Subcutaneous abdominal adipose tissue (tissue), 5 donors: ENCODE data around the gene DPCD.

ENCODE experiments used
- H3K27ac ChIP-seq: one replicate; pipeline ENCODE4 v1.7.0; 2013; ENCODE audit warnings: low read depth, mild to moderate bottlenecking, inconsistent platforms, low read length, moderate library complexity
- H3K27me3 ChIP-seq, 5 donors: one replicate each; pipeline ENCODE4 v1.7.0; 2013; ENCODE audit warnings: low read length in 5 of 5, inconsistent platforms in 1 of 5; ENCODE audit not compliant: control insufficient read depth in 5 of 5, insufficient read depth in 4 of 5
- H3K36me3 ChIP-seq, 5 donors: one replicate each; pipeline ENCODE4 v1.7.0; 2013; ENCODE audit warnings: low read length in 5 of 5; ENCODE audit not compliant: control insufficient read depth in 5 of 5, insufficient read depth in 5 of 5
- H3K4me1 ChIP-seq, 5 donors: one replicate each; pipeline ENCODE4 v1.7.0; 2013; ENCODE audit warnings: low read length in 5 of 5, mild to moderate bottlenecking in 3 of 5, moderate library complexity in 1 of 5; ENCODE audit not compliant: control insufficient read depth in 5 of 5, insufficient read depth in 5 of 5
- H3K4me3 ChIP-seq, 5 donors: one replicate each; pipeline ENCODE4 v1.7.0; 2013; ENCODE audit warnings: low read length in 5 of 5, low read depth in 1 of 5
- H3K9ac ChIP-seq, 5 donors: one replicate each; pipeline ENCODE4 v1.7.0; 2013; ENCODE audit warnings: low read length in 5 of 5, mild to moderate bottlenecking in 4 of 5, moderate library complexity in 3 of 5
- H3K9me3 ChIP-seq, 5 donors: one replicate each; pipeline ENCODE4 v1.7.0; 2013; ENCODE audit warnings: low read length in 5 of 5; ENCODE audit not compliant: control insufficient read depth in 5 of 5
- donor health status: healthy.
- donor health status: healthy.
- donor health status: healthy.
- donor health status: healthy.
- donor health status: healthy.

Gene DPCD

DNA sequence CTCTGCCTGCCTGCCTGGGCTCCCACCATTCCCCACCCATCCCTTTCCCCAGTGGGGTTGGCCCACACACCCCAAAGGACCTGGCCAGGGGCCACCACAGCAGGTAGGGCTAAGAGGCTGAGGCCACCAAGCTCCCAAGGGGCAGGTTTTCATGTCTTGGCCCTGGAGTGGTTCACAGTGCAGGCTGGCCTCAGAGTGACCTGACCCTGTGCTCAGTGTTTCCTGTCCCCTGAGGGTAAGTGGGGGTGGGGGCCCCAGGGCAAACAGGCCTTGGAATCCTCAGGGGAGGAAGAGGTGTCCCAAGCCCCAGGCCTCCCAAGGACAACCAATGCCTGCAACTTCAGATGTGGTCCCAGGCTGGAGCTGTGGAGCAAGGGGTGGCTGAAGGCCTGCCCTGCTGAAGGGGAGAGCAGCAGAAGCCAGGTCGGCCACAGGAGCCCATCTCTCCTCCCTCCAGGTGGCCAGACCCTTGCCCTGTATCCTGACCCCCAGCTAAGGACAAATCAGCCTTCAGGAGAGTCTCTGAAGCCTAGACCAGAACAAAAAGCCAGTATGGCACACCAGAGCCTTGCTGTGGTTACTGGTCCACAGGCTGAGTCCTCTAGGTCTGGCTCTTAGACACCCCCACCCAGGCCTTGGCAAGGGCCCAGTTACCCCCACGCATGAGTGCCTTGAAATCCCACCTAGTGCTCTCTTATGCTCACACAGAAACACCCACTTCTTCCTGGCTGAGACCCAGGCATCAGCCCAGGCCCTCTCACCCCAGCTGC is 27.6 kb upstream of the DPCD start:
- H3K27me3 ChIP-seq: peaks cover 31 to 46% (median 32%) of the 10 kb centered on the region in 5 donors
- no peak overlapping the region for H3K4me3 ChIP-seq
- H3K27ac ChIP-seq: no peak overlapping the region
- peaks cover 0 to 5% (median 0%) of the 10 kb centered on the region in 5 donors for H3K36me3 ChIP-seq
- H3K4me1 ChIP-seq: no peaks in the 10 kb centered on the region
- H3K9ac ChIP-seq: no peak overlapping the region
- H3K9me3 ChIP-seq: no peaks in the 10 kb centered on the region

DNA sequence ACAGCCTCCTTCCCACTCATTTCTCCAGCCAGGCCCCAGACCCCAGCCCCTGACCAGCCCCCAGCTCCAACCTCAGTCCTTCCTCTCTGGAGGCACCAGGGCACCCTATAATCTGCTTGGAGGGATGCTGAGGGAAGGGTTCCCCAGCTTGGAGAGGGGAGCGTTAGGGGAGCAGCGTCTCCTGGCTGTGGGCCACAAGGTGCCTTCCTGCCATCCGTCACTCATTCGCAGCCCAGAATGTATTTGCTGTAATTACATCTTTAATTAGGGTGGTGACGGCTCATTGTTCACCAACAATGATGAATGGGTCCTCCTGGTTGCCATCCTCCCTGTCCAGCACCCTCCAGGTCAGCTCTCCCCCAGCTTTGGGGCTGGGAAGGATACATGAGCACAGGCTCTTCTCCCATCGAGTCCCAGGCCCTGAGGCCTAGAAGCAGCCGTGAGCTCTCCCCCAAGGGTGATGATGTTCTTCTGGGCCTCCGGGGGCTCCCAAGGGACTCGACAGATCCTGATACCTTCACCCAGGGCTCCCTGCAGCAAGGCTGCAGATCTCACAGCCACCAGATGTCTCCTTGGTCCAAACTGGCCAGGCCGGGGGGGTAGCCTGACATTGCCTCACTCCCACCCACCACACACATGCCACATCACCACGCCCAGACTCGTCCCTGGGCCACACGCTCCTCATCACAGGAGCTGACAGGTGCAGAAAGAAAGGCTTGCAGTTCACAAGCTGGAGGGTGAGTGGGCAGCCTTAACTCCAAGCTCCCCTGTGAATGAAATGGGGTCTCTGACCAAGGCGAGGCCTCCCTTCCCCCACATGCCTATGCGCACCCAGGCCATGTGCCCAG is 26.8 kb upstream of the DPCD start:
- Histone ChIP-seq H3K27ac (no peak overlapping the region), H3K9ac (no peak overlapping the region), H3K4me1 (peaks cover 0 to 3% (median 2%) of the 10 kb centered on the region in 5 donors), H3K36me3 (no peaks in the 10 kb centered on the region), H3K9me3 (no peaks in the 10 kb centered on the region), H3K4me3 (no peak overlapping the region), H3K27me3 (peaks cover 36 to 54% (median 39%) of the 10 kb centered on the region in 5 donors)

GRCh38 chr10:101562231-101562630 is 25.9 kb upstream of the DPCD start:
- H3K9me3 ChIP-seq: no peaks in the 10 kb centered on the region
- no peak overlapping the region for H3K9ac ChIP-seq
- H3K4me1 ChIP-seq: peaks cover 0 to 10% (median 8%) of the 10 kb centered on the region in 5 donors
- no peak overlapping the region for H3K27ac ChIP-seq
- no peak overlapping the region for H3K4me3 ChIP-seq
- peaks cover 43 to 61% (median 48%) of the 10 kb centered on the region in 5 donors for H3K27me3 ChIP-seq
- no peaks in the 10 kb centered on the region for H3K36me3 ChIP-seq

DNA sequence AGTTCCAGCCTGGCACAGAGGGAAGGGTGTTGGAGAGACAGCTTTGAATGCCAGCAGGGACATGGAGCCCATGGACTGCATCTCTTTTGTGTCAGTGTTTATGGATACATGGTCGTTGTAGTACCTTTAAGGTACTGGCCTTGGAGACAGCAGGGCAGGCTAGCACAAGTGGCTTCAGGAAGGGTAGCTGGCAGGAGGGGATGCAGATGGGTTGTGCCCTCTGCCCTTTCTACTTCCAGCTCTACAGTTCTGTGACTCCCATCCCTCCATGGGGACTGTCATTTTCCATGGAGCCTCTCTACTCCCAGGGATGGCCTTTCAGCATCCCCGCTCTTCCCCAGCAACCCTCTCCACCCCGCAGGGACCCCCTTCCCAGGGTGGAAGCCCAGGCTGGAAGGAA is 25.1 kb upstream of the DPCD start:
- H3K9me3 ChIP-seq: no peaks in the 10 kb centered on the region
- peaks cover 0 to 10% (median 8%) of the 10 kb centered on the region in 5 donors for H3K4me1 ChIP-seq
- no peaks in the 10 kb centered on the region for H3K36me3 ChIP-seq
- peaks cover 43 to 68% (median 54%) of the 10 kb centered on the region in 5 donors for H3K27me3 ChIP-seq
- H3K4me3 ChIP-seq: no peak overlapping the region
- H3K27ac ChIP-seq: no peak overlapping the region
- H3K9ac ChIP-seq: no peak overlapping the region

- H3K9ac ChIP-seq: no peak overlapping the region
- no peaks in the 10 kb centered on the region for H3K36me3 ChIP-seq
- H3K27me3 ChIP-seq: peaks cover 43 to 74% (median 60%) of the 10 kb centered on the region in 5 donors
- peaks cover 0 to 10% (median 8%) of the 10 kb centered on the region in 5 donors for H3K4me1 ChIP-seq
- H3K4me3 ChIP-seq: no peak overlapping the region
- H3K27ac ChIP-seq: no peak overlapping the region
- H3K9me3 ChIP-seq: no peaks in the 10 kb centered on the region
Measured at GRCh38 chr10:101563497-101564040, 24.6 kb upstream of the DPCD start.

DNA sequence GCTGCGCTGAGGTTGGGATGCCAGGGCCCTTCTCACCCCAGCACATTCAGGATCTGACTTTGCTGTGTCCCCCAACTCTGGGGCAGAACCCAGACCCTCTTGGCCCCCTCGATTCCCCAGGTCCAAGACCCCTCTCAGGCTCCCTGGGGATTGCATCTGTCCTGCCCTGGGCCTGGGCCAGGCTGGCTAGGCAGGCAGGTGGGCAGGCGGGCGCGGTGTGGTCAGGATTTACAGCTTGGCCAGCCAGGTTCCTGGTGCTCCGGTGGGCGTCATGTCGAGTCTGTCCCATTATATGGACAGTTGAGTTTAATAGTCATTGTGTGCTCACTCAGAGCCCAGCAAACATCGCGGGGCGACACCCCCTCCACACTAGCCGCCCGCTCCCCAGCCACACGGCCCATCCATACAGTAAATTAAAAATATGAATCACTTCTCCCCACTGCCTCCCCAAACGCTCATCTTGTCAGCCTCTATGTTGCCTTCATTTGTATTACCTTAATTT is 23.6 kb upstream of the DPCD start:
- Histone ChIP-seq H3K4me3 (no peak overlapping the region), H3K27ac (no peak overlapping the region), H3K27me3 (peaks cover 47 to 79% (median 68%) of the 10 kb centered on the region in 5 donors), H3K9ac (no peak overlapping the region), H3K9me3 (no peaks in the 10 kb centered on the region), H3K36me3 (no peaks in the 10 kb centered on the region), H3K4me1 (peaks cover 0 to 15% (median 11%) of the 10 kb centered on the region in 5 donors)

GRCh38 chr10:101565370-101565900 is 22.7 kb upstream of the DPCD start:
- H3K9ac ChIP-seq: no peak overlapping the region
- no peak overlapping the region for H3K27ac ChIP-seq
- H3K9me3 ChIP-seq: no peaks in the 10 kb centered on the region
- H3K27me3 ChIP-seq: peaks cover 45 to 76% (median 69%) of the 10 kb centered on the region in 5 donors
- H3K4me1 ChIP-seq: peaks cover 0 to 23% (median 19%) of the 10 kb centered on the region in 5 donors
- H3K4me3 ChIP-seq: no peak overlapping the region
- H3K36me3 ChIP-seq: no peaks in the 10 kb centered on the region

DNA sequence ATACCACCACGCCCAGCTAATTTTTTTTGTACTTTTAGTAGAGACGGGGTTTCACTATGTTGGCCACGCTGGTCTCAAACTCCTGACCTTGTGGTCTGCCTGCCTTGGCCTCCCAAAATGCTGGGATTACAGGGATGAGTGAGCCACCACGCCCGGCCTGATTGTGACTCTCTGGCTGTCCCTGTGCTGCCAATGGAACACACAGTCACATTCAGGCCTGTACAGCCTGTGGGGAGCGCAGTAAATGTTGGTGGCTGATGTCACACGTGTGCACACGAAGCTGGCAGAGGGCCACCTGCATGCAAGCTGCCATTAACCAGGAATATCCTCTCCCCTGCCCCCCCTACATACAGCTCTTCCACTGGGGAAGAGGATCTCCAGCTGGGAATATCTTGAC is 22.2 kb upstream of the DPCD start:
- H3K9ac ChIP-seq: no peak overlapping the region
- peaks cover 0 to 28% (median 24%) of the 10 kb centered on the region in 5 donors for H3K4me1 ChIP-seq
- no peaks in the 10 kb centered on the region for H3K9me3 ChIP-seq
- H3K27me3 ChIP-seq: peaks cover 43 to 73% (median 66%) of the 10 kb centered on the region in 5 donors
- no peaks in the 10 kb centered on the region for H3K36me3 ChIP-seq
- no peak overlapping the region for H3K4me3 ChIP-seq
- H3K27ac ChIP-seq: no peak overlapping the region

- no peak overlapping the region for H3K27ac ChIP-seq
- peaks cover 0 to 29% (median 26%) of the 10 kb centered on the region in 5 donors for H3K4me1 ChIP-seq
- H3K27me3 ChIP-seq: peaks cover 38 to 70% (median 61%) of the 10 kb centered on the region in 5 donors
- H3K9me3 ChIP-seq: no peaks in the 10 kb centered on the region
- peak overlapping the region in 2 of 5 donors; percentile 23 to 29 for H3K4me3 ChIP-seq
- no peaks in the 10 kb centered on the region for H3K36me3 ChIP-seq
- H3K9ac ChIP-seq: no peak overlapping the region
Measured at GRCh38 chr10:101566333-101567164, 21.6 kb upstream of the DPCD start.
